T47D (cell line): Measurements from ENCODE around the gene GET4.
"Not testable (repeated sequence)": the region's sequence is repeated elsewhere in the genome, so short reads cannot be mapped to it uniquely, and the experiment has no call there.

Source experiments
- DNase-seq, 2 experiments: peaks; one replicate each; pipeline versions ENCODE4 v3.0.0 to v3.0.0-alpha.2; 2011 to 2012; ENCODE audit warnings: low read depth in 1 of 2, low spot score in 1 of 2
- JUND ChIP-seq: IDR thresholded peaks from 2 replicates; pipeline ENCODE4 v1.6.1; 2012; ENCODE audit warnings: low read depth
- in situ Hi-C: cut with HindIII; loops from 2 replicates; pipeline ENCODE4 v1.10.0; 2016; ENCODE audit warnings: low sequenced_read_pairs, low pct_unique_long_range_greater_than_20kb

Gene GET4

DNA sequence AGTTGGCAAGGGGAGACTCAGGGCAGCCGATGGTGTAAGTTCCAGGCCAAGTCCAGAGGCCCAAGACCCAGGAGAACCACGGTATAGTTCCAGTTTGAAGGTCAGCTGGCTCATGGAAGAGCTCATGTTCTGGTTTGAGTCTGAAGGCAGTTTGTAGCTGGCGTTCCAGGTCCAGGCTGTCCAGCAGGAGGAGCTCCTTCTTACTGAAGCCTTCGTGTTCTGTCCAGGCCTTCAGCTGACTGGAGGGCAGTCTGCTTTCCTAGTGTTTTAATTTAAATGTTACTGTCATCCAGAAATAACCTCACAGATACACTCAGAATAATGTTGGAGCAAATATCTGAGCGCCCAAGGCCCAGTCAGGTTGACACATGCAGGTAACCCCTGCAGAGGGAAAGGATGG is 39.9 kb upstream of the GET4 start:
- in situ Hi-C loops, result no loop called here
- peak in 1 of 2 experiments; percentile 76 for DNase-seq
- TF ChIP-seq JUND, result no peak

DNA sequence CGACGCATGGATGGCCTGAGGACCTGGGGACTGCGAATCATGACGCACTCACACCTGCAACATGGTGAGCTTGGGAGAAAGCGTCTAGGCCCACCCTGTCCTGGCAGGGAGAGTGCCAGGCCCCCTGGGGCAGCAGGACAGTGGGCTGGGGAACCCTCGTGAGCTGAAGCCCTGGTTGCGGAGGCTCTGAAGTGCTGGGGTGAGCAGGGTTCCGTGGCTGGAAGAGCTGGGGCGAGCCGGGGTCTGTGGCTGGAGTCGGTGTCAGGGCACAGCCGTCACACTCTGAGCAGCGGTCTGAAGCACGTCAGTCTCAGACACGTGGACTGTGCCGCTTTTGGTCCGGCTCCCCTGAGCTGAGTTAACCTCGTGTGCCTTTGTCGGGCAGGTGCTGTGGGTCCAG is 39.4 kb upstream of the GET4 start:
- DNase-seq, result no peak
- no peak for TF ChIP-seq JUND
- in situ Hi-C loops, result no loop called here

DNA sequence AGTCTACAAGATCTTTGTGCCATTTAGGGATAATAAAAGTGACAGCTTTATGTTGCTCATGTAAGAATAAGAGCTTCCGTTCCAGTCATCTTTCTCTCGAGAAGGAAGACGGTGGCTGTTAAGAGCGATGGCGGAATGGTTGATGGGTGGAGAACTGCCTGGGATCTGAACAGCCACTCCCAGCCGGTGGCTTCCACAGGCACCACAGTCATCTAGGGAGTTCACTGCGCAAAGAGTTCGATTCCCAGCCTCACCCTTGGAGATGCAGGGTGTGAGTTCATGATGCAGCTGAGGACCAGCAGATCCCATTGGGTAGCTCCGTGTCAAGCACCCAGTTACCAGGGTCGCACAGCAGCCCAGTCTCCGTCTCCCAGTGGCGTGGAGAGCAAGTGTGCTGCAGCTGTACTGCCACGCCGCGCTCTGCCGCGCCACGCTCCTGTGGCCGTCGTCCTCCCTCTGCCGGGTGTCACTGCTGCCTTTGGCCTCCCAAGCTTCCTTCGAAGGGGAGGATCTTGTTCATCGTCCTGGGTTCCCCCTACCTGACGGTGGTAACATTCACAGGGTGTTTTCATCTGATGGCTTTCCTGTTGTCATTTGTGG is 36.3 kb upstream of the GET4 start:
- in situ Hi-C loops, result no loop called here
- TF ChIP-seq JUND, result no peak
- DNase-seq, result no peak

DNA sequence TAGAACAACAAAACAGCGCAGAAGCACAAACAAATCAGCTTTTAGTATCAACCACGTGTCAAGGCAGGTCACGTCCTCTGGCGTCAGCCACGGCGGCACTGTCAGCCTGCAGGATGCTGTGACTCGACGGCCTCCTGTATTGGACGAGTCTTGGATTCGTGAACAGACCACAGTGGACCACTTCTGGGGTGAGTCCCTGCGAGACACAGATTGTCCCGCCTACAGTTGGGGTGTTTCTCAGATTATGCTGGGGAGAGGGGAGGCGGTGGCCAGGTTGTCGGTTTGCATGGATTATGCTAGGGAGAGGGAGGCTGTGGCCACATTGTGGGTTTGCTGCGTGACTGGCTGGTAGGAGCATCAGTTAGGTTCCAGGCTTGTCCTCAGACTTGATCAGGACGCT is 34.4 kb upstream of the GET4 start:
- in situ Hi-C loops, result no loop called here
- no peak for TF ChIP-seq JUND
- no peak for DNase-seq

DNA sequence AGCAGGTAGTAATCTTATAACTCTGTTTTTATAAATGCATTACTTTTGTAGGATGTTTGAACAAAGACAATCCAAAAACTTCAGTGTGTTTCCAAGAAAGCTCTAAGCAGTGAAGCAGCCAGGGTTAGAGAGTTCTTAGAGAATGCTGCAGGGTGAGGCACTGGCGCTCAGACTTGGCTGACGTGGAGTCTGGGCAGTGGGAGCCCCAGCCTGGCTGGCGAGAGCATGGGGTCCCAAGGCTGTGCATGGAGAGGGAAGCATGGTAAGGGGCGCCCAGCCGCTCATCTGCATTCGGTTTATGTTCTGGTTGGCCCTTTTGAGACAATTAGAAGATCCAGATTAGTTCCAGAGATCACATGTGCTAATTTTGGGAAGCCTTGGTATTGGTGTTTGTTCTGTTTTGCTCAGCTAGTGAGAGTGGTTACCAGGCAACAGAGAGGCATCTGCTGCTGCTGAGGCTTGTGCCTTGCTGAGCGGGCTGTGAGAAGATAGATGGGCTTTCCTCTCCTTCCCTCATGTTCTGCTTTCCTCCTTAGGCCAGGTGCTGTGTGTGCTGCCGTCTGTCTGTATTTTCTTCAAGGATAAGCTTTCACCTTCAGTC is 33.8 kb upstream of the GET4 start:
- in situ Hi-C loops, result no loop called here
- TF ChIP-seq JUND, result no peak
- DNase-seq, result no peak

DNA sequence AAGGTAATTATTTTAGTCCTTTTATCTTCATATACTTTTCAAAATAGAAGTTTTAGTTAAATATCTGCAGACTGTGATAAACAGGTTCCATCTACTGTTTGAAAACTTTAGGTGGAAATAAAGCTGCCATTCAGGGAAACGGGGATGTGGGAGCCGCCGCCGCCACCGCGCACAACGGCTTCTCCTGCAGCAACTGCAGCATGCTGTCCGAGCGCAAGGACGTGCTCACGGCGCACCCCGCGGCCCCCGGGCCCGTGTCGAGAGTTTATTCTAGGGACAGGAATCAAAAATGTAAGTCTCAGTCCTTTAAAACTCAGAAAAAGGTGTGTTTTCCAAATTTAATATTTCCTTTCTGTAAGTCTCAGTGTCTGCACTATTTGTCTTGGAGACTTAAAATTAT is 33.1 kb upstream of the GET4 start:
- no peak for TF ChIP-seq JUND
- DNase-seq, result no peak
- in situ Hi-C loops, result no loop called here

DNA sequence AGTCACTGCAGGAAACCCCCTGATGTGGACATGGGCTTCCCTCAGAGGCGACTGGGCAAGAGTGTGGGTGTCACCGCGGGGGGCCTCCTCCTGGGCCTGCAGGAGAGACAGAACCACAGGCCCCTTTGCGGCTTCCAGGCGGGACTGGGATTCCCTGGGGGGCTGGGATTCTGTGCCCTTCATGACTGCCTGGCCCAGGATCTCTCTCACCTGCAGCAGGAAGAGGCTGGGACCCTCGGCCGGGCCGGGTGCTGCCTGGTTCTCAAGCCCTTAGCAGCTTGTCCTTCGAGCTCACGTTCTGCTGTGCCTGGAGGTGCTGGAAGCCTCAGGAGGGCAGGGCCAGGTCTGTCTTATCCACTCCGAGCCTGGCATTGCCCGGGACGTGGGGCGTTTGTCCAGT is 32.3 kb upstream of the GET4 start:
- in situ Hi-C loops, result no loop called here
- TF ChIP-seq JUND, result no peak
- no peak for DNase-seq

DNA sequence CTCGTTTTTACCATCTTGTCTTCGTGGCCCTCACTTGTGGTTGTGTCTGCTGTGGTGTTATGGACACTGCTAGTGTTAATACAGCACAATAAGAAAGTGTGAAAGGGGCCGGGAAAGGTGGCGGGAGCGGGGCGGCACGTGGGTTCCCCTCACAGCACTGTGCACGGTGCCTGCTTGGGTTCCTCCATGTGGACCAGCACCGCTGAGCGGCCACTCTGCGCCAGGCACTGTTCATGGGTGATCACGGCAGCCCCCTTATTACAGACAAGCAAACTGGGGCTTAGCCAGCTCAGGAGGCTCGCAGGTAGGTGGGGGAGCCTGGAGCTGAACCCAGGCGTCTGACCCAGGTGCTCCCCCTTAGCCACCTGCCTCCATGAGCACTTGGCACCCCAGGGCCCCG is 31.8 kb upstream of the GET4 start:
- DNase-seq, result no peak

DNA sequence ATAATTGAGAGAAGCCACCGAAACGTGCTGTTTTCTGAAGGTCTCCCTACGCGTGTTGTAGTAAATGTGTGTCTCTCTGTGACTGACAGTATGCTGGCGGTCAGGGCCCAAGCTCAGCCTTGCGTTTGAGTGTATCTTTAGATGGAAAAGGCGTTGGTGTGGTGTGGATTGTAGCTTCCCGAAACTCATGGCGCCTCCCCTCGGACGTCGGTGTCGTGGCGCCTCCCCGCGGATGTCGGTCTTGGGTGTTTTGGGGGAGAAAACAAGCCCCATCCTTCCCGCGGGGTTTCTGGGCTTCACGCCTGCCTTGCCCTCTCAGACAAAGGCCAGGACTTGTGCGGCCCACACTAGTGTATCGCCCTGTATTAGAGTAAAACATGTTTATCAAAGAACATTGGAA is 31.3 kb upstream of the GET4 start:
- no peak for DNase-seq
- no peak for TF ChIP-seq JUND
- in situ Hi-C loops, result no loop called here

More for the DNA sequence above, 31.8 kb upstream of the GET4 start:
- TF ChIP-seq JUND, result no peak
- in situ Hi-C loops, result no loop called here

DNA sequence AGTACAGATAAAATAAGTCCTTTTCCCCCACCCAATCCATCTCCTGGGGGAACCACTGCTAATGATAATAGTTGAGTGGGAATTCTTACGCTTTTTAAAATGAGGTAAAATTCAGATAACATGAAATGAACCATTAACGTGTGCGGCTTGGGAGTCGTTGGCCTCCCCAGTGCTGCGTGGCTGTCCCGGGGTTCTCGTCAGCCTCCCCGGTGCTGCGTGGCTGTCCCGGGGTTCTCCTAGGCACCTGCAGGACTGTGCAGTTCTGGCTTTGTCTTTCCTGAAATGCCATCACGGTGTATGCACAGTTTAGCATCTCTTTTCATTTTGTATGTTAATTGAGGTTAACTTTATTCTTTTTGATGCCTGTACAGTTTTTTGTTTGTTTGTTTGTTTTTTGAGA is 30.6 kb upstream of the GET4 start:
- in situ Hi-C loops, result no loop called here
- TF ChIP-seq JUND, result no peak

DNA sequence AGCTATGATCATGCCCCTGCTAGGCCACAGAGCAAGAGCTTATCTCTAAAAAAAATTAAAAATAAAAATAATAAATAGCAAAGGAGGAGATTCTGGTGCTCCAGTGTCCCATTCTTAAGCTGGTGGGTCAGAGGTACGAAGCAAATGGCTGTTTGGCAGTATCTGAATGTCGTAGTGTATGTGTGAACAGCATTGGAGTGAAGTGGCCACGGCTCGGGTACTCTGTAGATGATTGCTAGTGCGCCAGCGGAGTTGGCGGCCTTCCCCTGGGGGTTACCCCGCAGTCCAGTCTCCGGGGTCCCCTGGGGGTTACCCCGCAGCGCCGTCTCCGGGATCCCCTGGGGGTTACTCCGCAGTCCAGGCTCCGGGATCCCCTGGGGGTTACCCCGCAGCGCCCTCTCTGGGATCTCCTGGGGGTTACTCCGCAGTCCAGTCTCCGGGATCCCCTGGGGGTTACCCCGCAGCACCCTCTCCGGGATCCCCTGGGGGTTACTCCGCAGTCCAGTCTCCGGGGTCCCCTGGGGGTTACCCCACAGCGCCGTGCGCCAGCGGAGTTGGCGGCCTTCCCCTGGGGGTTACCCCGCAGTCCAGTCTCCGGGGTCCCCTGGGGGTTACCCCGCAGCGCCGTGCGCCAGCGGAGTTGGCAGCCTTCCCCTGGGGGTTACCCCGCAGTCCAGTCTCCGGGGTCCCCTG is 29.2 kb upstream of the GET4 start:
- DNase-seq, in situ Hi-C loops: not testable (repeated sequence)

More for the DNA sequence above, 30.6 kb upstream of the GET4 start:
- DNase-seq, result no peak

DNA sequence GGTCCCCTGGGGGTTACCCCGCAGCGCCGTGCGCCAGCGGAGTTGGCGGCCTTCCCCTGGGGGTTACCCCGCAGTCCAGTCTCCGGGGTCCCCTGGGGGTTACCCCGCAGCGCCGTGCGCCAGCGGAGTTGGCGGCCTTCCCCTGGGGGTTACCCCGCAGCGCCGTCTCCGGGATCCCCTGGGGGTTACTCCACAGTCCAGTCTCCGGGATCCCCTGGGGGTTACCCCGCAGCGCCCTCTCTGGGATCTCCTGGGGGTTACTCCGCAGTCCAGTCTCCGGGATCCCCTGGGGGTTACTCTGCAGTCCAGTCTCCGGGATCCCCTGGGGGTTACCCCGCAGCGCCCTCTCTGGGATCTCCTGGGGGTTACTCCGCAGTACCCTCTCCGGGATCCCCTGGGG is 28.6 kb upstream of the GET4 start:
- in situ Hi-C loops, DNase-seq: not testable (repeated sequence)

DNA sequence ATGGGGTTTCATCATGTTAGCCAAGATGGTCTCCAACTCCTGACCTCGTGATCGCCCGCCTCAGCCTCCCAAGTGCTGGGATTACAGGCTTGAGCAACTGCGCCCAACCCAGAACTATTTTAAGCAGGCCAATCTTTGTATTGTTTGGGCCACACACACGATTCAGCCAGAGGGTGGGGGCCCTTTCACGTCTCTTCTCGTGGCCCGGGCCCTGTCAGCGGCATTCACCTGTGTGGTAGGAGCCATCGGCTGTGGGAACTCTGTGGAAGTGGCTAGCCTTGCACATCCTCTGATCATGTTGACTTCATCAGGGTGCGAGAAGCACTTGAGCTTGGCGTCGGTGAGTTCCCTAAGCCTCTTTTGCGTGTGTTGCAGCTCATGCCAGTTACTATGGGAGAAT is 27.2 kb upstream of the GET4 start:
- in situ Hi-C loops, result no loop called here
- DNase-seq, result no peak
- TF ChIP-seq JUND, result no peak
